Measurements from ENCODE around the gene MYBBP1A. TPM values are rescaled to one million over a fixed set of nuclear protein-coding genes. Genes with fewer than 3 reads are reported as not detected.

The MYBBP1A gene
- total and polyA plus RNA-seq, 2 of the 13 experiments (the other 11 are each of a cell fraction or from before 2014, with no cell fraction given) = 18.6 to 54.8 TPM

DNA sequence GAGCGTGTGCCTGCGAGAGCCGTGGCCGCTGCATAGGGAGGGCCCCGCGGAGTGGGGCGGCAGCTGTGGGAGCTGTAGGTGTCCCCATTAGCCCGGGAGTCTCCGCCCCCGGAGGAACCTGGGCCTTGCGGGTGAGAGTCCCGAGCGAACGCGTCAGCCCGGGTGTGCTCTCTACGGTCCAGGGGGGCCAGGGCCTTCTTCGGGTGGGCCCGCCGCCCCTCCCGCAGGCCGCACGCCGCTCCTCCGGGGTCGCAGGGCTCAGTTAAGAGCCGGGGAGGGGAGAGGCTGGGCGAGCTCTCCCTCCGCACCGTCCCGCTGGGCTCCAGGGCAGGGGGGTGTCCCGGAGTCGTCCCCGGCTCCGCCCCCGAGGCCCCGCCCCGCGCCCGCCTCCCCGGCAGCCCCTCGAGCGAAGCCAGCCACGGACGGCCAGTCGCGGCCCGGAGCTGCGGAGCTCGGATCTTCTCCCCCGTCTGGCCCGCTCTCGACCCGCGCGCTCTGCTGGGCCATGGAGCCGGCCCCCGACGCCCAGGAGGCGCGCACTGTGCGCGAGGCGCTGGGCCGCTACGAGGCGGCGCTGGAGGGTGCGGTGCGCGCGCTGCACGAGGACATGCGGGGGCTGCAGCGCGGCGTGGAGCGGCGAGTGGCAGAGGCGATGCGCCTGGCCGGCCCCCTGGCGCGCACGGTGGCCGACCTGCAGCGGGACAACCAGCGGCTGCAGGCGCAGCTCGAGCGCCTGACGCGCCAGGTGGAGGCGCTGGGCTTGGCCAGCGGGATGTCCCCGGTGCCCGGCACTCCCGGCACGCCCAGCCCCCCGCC lies 29.1 kb upstream of the MYBBP1A start, which contains the start of gene SMTNL2 (continued):
- TF ChIP-seq, protein P1, sequence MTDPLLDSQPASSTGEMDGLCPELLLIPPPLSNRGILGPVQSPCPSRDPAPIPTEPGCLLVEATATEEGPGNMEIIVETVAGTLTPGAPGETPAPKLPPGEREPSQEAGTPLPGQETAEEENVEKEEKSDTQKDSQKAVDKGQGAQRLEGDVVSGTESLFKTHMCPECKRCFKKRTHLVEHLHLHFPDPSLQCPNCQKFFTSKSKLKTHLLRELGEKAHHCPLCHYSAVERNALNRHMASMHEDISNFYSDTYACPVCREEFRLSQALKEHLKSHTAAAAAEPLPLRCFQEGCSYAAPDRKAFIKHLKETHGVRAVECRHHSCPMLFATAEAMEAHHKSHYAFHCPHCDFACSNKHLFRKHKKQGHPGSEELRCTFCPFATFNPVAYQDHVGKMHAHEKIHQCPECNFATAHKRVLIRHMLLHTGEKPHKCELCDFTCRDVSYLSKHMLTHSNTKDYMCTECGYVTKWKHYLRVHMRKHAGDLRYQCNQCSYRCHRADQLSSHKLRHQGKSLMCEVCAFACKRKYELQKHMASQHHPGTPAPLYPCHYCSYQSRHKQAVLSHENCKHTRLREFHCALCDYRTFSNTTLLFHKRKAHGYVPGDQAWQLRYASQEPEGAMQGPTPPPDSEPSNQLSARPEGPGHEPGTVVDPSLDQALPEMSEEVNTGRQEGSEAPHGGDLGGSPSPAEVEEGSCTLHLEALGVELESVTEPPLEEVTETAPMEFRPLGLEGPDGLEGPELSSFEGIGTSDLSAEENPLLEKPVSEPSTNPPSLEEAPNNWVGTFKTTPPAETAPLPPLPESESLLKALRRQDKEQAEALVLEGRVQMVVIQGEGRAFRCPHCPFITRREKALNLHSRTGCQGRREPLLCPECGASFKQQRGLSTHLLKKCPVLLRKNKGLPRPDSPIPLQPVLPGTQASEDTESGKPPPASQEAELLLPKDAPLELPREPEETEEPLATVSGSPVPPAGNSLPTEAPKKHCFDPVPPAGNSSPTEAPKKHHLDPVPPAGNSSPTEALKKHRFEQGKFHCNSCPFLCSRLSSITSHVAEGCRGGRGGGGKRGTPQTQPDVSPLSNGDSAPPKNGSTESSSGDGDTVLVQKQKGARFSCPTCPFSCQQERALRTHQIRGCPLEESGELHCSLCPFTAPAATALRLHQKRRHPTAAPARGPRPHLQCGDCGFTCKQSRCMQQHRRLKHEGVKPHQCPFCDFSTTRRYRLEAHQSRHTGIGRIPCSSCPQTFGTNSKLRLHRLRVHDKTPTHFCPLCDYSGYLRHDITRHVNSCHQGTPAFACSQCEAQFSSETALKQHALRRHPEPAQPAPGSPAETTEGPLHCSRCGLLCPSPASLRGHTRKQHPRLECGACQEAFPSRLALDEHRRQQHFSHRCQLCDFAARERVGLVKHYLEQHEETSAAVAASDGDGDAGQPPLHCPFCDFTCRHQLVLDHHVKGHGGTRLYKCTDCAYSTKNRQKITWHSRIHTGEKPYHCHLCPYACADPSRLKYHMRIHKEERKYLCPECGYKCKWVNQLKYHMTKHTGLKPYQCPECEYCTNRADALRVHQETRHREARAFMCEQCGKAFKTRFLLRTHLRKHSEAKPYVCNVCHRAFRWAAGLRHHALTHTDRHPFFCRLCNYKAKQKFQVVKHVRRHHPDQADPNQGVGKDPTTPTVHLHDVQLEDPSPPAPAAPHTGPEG (CRISPR knock-in tag; IDR thresholded peaks at IDR 0.05) = peak; percentile 35; the same call in 1 of the 2 replicates
- TF ChIP-seq ZNF558 (CRISPR knock-in tag; IDR thresholded peaks at IDR 0.05; ENCODE audit: borderline replicate concordance) (peak; percentile 36; the same call in 1 of the 2 replicates), HOXA3 (CRISPR knock-in tag; IDR thresholded peaks at IDR 0.05) (peak; percentile 24; the same call in 1 of the 2 replicates)

DNA sequence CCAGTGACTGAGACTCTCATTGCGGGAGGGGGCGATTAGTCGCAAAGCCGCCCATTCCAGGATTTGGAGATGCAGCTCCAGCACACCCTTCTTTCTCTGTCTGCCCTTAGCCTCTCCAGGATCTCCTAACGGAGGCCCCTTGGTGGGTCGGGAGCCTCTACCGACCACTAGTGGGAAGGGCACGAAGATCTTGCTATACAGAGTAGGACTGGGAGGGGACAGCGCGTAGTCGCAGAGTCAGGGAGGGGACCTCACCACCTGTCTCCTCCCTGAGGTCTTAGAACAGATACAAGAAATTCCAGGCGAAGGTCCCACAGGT lies 28.6 kb upstream of the MYBBP1A start:
- no peak for FAIRE-seq
- no peak overlapping the region for H3K27ac ChIP-seq (ENCODE audit: extremely low read length, insufficient read depth, low read length)
- peak overlapping the region; percentile 58 to 73 (median 61); a peak in 5 of 6 replicates for H3K4me3 ChIP-seq (replicated peaks in 1 of 3; ENCODE audit: insufficient read depth in 1 of 3, low read depth in 2 of 3, low read length in 3 of 3)

More for the DNA sequence above, 28.6 kb upstream of the MYBBP1A start:
- ChIA-PET CTCF (ENCODE audit: low intra/inter-chr PET ratio, low total read pairs) (interaction anchor here (2.8 kb wide), 1 partner anchor 18 kb away, joined by 13 read pairs; no protein-coding TSS in a partner anchor), POLR2A (interaction anchor here (1.3 to 1.7 kb wide), 3 partner anchors 15 to 29 kb away, joined by 3 to 5 read pairs (median 4); partner anchors contain the start of gene MYBBP1A)
- Histone ChIP-seq H3K36me3 (replicated peaks in 1 of 2; ENCODE audit: control insufficient read depth in 1 of 2, insufficient read depth in 2 of 2, low read length in 2 of 2) (no peaks in the 10 kb centered on the region), H4K20me1 (ENCODE audit: insufficient read depth, low read length) (no peaks in the 10 kb centered on the region), H3K27me3 (ENCODE audit: control insufficient read depth in 1 of 2, insufficient read depth in 2 of 2, low read length in 2 of 2) (peaks cover 2 to 47% of the 10 kb centered on the region in 2 experiments; a peak in 4 of 5 replicates), H3K9me3 (ENCODE audit: low read length) (no peaks in the 10 kb centered on the region), H3K4me2 (ENCODE audit: low read depth, low read length) (peak overlapping the region; percentile 88), H3K79me2 (ENCODE audit: insufficient read depth, low read length) (no peaks in the 10 kb centered on the region), H3K4me1 (ENCODE audit: insufficient read depth, low read length) (peaks cover 56% of the 10 kb centered on the region), H2AFZ (ENCODE audit: low read length) (no peak overlapping the region), H3K9ac (ENCODE audit: insufficient read depth, low read depth, low read length) (peak overlapping the region; percentile 34)
- DNase-seq (ENCODE audit: low spot score) = no peak
- BruUV-seq (replicated peaks) = no TSS peak
- peak; percentile 77 for ATAC-seq
- TF ChIP-seq, protein P2, sequence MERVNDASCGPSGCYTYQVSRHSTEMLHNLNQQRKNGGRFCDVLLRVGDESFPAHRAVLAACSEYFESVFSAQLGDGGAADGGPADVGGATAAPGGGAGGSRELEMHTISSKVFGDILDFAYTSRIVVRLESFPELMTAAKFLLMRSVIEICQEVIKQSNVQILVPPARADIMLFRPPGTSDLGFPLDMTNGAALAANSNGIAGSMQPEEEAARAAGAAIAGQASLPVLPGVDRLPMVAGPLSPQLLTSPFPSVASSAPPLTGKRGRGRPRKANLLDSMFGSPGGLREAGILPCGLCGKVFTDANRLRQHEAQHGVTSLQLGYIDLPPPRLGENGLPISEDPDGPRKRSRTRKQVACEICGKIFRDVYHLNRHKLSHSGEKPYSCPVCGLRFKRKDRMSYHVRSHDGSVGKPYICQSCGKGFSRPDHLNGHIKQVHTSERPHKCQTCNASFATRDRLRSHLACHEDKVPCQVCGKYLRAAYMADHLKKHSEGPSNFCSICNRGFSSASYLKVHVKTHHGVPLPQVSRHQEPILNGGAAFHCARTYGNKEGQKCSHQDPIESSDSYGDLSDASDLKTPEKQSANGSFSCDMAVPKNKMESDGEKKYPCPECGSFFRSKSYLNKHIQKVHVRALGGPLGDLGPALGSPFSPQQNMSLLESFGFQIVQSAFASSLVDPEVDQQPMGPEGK (CRISPR knock-in tag; IDR thresholded peaks at IDR 0.05) = peak; percentile 20; the same call in 1 of the 2 replicates
- no peak for TF ChIP-seq TBX2 (CRISPR knock-in tag; IDR thresholded peaks at IDR 0.05; ENCODE audit: borderline replicate concordance)
- TF ChIP-seq TOE1 (CRISPR knock-in tag; IDR thresholded peaks at IDR 0.05) = no peak
- TF ChIP-seq XRCC5 (optimal IDR thresholded peaks at IDR 0.05; ENCODE audit: low read length) = peak; percentile 59
- TF ChIP-seq CTCF (CRISPR knock-in tag; IDR thresholded peaks at IDR 0.05) = 0 out of 2 replicates have a peak, but pooled peaks have one; percentile 30
- intact Hi-C loops (cut with micrococcal nuclease; ENCODE audit: unreplicated experiment) (loop anchor here (2.0 kb wide), 1 partner anchor 17 kb away; no protein-coding TSS in a partner anchor), in situ Hi-C loops (cut with HindIII; ENCODE audit: extremely low pct_ligation_motif_present, low pct_unique_long_range_greater_than_20kb) (no loop called here)
- 25% methylated on average over 9 of the region's 12 CpGs for WGBS (ENCODE audit: low lambda C conversion rate)
